Cardiac septum (tissue), 1 donor: ENCODE data around the gene ZSCAN25. TPM values are rescaled to one million over a fixed set of nuclear protein-coding genes. Genes with fewer than 3 reads are reported as not detected.
"Not testable (repeated sequence)": the region's sequence is repeated elsewhere in the genome, so short reads cannot be mapped to it uniquely, and the experiment has no call there.

ENCODE experiments used
- DNase-seq: peaks from one replicate; pipeline ENCODE4 v3.0.0-alpha.2; 2020; ENCODE audit warnings: low spot score
- intact Hi-C: fragments of 100-400 bp; cut with DNase I; formaldehyde crosslinking; loops from one replicate; pipeline ENCODE4 v1.14.0; 2022
- total RNA-seq: library from RNA; stranded (reverse); fragmentation: NEBNext Ultra II Directional; extraction: Animal tissue kit (Norgen Biotek cat#: 25700); gene quantifications from one replicate; pipeline ENCODE4 v1.2.1, GENCODE V29; 2021
- donor health status: DM: no; HTN: no; CAD: no.

The ZSCAN25 gene
- total RNA-seq, 1 donor from 2014 or later, result 10.4 TPM

DNA sequence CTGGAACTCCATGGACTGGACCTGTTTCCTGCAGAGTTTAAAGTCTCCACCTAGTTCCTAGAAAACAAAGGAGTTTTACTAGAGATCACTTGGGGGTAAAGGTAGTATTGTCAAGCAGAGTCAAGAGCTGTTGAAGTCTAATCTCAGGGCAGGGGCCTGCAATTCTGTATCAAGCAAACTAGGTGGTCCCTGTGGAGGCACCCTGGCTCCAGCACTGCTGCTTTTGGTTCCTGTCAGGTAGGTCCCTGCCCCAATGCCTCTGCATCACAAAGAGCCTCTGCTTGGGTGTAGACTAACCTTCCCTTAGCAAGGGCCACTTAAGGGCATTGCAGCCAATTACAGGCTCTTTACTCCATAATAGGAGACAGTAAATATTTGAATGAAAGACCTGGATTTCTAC lies 22.5 kb downstream of the ZSCAN25 start:
- no peak for DNase-seq
- intact Hi-C loops, result no loop called here

DNA sequence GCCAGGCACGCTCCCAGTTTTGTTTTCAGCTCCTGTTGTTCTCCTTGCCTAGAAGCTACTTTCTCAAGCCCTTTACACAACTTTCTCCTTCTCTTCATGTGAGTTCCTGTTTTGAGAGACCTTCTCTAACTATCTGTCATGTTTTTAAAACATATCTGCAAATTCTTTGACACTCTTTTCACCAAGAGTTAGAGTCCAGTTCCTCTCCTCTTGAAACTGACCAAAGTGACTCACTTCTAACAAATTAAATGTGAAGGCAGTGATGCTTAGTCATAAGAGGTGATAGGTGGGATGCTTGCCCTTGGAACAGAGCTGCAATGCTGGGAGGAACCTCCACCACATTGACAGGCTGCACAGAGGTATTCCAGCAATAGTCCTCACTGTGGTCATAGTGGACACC lies 25.3 kb downstream of the ZSCAN25 start:
- intact Hi-C loops, result no loop called here
- no peak for DNase-seq

DNA sequence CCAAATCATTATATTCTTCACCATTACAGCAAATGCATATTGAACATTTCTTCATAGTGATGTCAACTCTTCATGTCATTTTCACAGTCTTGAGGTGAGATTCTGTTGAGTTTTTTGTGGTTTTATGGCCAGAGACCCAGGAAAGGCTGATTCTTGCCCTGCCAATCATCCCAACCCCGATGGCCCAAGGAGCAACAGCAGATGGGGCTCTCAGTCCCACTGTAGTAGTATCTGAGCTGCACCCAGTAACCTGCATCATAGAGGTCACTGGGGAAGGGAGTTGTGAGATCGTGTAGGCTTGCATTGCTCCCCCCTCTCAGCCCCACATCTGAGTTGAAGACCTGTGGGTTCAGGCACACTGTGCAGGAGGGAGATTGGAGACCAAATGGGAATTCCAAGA lies 26.7 kb downstream of the ZSCAN25 start:
- DNase-seq, result no peak
- intact Hi-C loops, result no loop called here

DNA sequence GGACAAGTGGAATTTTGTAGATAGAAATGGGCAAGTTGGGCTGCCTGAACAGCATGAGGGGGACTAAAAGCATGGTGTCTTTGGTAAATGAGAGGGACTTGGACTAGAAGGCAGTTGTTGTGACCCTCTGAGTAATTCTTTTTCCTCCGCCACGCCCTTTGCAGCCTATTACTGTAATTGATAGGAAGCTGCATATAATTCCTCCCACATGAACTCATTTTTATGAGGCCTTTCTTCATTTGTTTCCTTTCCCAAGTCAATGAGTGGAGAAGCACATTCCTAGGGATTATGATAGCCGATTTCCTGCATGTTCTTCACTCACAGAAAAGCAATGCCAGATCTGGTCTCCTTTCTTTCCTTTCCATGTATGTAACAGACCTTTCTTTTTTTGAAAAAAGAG lies 27.7 kb downstream of the ZSCAN25 start:
- intact Hi-C loops, result no loop called here
- DNase-seq, result no peak

DNA sequence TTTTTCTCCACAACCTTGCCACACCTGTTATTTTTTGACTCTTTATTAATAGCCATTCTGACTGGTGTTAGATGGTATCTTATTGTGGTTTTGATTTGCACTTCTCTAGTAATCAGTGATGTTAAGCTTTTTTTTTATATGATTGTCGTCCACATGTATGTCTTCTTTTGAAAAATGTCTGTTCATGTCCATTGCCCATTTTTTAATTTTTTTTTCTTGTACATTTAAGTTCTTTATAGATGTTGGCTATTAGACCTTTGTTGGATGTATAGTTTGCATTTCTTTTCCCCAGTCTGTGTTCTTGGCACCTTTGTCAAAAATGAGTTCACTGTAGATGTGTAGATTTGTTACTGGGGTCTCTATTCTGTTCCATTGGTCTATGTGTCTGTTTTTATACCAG lies 28.8 kb downstream of the ZSCAN25 start:
- intact Hi-C loops, result no loop called here

DNA sequence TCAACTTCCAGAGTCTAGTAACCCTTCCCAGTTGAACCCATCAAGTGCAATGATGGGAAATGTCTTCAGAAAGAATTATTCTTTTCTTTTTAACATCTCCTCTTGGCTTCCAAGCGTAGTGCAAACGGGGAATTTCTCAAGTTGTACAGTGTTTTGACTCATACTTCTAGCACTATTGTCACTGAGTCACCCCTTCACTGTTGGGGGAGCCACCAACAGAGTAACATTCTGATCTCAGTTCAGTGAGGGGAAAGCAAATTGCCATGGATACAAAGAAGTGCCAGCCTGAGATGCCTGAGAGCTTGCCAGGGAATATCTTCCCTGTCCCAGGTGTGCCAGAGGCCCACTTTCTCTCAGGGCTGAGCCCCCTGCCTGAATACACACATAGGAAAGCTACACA lies 32.1 kb downstream of the ZSCAN25 start:
- intact Hi-C loops, result no loop called here
- no peak for DNase-seq

More for the DNA sequence above, 28.8 kb downstream of the ZSCAN25 start:
- DNase-seq, result no peak

DNA sequence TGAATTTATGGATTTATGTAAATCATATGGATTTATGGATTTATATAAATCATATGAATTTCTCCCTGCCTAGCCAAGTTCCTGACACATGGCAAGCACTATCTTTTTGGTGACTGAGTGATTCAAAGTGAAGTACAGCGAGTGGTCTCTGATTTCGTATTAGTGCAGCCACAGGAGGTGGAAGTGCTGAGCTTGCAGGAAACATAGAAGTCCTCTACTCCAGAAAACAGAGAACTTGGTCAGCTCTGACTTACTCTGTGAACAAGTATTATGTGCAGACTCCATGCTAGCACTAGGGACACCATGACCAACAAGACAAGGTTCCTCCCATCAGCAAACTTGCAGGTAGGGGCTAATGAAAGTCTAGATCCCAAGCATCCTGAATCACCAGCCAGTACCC lies 34.5 kb downstream of the ZSCAN25 start:
- intact Hi-C loops, result no loop called here
- DNase-seq, result no peak

DNA sequence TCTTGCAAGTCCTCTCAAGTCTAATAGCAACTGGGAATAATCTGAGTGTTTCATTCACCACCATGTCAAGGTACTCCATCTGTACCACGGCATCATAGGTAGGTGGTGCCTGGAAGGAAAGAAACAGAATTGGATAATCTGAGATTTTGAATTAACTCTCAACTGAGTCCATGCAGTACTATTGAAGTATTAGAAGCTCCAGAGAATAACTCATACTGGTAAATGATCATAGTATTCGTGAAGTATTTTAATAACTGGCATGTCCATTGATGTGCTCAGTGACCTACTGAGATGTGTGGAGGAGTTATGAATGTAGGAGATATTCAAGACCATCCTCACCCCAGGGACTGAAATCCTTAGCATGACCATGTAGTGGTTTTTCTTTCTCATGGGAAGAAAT lies 35.9 kb downstream of the ZSCAN25 start:
- intact Hi-C loops, result no loop called here
- DNase-seq, result no peak

DNA sequence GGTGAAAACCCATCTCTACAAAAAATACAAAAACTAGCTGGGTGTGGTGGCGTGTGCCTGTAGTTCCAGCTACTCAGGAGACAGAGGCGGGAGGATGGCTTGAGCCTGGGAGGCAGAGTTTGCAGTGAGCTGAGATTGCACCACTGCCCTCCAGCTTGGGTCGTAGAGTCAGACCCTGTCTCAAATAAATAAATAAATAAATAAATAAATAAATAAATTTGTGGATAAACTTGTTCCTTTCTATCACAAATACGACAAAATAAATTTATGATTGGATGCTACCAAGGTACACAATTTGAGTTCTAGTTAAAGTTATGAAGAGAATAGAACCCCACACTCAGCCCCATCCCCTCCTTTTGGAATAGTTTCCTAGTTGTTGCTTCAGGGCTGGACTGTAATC lies 36.5 kb downstream of the ZSCAN25 start:
- intact Hi-C loops, DNase-seq: not testable (repeated sequence)

DNA sequence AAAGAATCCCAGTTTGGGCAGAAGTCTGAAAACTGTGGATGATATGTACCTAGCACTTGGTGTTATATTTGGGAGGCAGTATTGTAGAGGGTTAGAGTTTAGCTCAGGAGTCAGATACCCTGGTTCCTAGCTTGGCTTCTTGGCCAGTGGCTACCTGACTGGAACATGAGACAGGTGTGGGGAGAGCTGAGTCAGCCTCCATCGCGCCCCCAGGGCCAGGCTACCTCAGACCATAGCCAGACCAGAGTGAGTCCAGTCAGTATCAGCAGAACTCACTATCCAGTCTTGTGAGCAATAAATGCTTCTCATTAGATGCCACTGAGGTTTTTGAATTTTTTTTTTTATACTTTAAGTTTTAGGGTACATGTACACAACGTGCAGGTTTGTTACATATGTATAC lies 37.0 kb downstream of the ZSCAN25 start:
- intact Hi-C loops, result no loop called here
- no peak for DNase-seq

DNA sequence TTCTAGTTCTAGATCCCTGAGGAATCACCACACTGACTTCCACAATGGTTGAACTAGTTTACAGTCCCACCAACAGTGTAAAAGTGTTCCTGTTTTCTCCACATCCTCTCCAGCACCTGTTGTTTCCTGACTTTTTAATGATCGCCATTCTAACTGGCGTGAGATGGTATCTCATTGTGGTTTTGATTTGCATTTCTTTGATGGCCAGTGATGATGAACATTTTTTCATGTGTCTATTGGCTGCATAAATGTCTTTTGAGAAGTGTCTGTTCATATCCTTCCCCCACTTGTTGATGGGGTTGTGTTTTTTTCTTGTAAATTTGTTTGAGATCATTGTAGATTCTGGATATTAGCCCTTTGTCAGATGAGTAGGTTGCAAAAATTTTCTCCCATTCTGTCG lies 37.9 kb downstream of the ZSCAN25 start:
- intact Hi-C loops, DNase-seq: not testable (repeated sequence)

DNA sequence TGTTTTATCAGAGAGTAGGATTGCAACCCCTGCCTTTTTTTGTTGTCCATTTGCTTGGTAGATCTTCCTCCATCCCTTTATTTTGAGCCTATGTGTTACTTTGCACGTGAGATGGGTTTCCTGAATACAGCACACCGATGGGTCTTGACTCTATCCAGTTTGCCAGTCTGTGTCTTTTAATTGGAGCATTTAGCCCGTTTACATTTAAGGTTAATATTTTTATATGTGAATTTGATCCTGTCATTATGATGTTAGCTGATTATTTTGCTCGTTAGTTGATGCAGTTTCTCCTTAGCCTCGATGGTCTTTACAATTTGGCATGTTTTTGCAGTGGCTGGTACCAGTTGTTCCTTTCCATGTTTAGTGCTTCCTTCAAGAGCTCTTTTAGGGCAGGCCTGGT lies 41.1 kb downstream of the ZSCAN25 start:
- DNase-seq, intact Hi-C loops: not testable (repeated sequence)

DNA sequence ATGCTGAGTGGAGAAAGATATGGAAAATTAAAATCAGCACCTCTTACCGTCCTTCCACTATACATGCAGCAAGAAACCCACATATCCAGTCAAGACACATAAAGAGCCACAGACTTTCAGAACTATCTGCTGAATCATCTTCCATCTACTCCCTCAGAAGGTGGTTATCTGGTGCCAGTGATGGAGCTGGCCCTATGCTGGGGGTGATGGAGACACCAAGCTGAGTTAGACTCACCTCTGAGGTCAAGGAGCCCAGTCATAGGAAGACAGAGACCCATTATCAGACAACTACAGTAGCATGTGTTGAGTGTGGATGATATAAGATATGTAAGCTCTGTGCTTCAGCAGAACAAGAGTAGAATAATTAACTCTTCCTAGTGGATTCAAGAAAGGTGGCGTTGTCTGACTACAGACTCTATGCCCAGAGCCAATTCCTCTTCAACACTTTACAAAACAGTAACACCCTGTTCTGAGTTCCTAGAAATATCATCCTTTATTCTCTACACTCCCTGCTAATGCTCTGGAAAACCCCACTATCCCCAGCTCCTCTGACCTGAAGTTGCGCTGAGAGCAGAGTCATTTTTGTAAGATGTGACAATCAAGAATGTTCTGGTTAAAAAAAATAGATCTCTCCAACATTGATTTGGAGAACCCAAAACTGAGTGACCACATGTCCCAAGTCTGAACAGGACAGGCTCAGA lies 48.7 kb downstream of the ZSCAN25 start:
- intact Hi-C loops, result no loop called here
- DNase-seq, result no peak

DNA sequence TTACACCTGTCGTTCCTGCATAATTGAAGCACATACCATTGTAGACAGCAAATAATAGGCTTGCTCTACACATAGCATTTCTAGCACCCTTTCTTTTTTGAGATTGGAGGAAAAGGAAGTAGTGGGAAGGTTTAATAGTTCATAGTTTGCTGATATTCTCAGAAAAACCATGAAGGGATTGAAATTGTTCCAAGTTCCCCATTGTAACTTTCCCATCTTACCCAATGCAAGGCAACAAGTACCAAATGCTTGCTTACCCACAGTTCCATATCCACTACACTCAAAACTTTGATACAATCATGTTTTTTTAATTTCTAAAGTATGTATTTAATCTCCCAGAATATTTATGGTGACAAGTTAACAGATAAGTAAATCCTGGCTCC lies 49.3 kb downstream of the ZSCAN25 start:
- intact Hi-C loops, result no loop called here
- no peak for DNase-seq

DNA sequence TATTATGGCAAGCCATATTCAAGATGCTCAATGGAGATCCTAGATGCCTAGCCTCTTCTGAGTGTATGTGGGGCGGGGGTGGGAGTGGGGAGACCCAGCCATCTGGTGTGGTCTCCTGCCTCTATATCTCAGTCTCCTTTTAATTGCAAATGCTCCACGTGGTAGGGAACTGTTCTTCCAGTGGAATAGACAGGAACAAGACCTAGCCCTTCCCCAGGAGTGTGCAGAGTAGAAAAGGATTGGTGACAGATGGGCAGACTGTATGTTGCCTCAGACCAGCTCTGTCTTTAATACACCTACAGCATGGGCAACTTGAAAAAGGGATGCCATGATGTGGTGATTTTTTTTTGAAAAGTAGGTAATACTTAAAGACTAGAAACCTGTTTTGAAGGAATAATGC lies 50.4 kb downstream of the ZSCAN25 start:
- intact Hi-C loops, result no loop called here
- DNase-seq, result no peak

DNA sequence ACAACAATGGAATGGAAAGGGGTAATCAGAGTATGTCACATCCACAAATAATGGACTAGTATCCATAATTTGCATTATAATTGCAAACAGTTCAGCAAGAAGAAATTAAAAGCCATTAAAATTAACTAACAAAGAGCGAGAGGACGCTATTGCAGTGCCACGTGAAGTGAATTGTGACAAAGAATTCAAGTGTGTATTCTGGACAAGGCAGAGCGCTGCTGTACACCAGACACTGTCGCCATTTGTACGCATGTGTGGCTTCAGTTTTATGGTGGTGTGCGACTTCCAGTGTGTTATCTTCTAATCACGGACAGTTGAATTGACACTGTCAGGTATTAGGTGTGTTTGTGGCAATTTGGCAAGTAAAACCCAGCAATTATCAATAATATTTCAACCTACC lies 51.8 kb downstream of the ZSCAN25 start:
- intact Hi-C loops, result no loop called here
- no peak for DNase-seq

DNA sequence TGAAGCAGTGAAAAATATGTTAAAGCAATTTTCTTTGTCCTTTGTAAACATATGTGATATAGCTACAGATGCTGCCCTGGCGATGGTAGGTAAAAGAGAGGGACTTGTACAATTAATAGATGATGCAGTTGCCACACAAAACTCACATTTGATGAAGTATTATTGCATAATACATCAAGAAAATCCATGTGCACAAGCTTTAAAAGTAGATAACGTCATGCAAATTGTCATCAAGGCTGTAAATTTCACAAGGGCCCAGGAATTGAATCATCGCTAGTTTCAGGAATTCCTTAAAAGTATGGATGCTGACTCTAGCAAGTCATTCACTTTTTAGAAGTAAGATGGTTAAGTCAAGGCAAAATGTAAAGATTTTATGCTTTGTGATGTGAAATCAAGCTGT lies 53.0 kb downstream of the ZSCAN25 start:
- no peak for DNase-seq
- intact Hi-C loops, result no loop called here

DNA sequence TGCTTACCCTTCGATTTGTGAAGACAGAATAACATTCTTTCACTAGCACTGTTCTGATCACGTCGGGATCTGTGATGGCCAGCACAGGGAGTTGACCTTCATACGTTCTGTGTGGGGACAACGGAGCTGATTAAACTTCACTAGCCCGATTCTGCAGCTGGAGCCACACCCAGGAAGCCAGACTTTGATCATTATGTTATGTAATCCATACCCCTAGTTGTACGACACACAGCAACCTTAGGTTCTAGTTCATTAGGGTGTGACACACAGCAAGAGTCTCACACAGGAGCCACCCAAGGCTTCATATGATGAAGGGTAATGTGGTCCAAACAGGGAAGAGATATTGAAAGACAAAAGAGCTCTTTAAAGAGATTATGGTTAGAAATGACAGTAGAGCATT lies 55.8 kb downstream of the ZSCAN25 start:
- intact Hi-C loops, result no loop called here

DNA sequence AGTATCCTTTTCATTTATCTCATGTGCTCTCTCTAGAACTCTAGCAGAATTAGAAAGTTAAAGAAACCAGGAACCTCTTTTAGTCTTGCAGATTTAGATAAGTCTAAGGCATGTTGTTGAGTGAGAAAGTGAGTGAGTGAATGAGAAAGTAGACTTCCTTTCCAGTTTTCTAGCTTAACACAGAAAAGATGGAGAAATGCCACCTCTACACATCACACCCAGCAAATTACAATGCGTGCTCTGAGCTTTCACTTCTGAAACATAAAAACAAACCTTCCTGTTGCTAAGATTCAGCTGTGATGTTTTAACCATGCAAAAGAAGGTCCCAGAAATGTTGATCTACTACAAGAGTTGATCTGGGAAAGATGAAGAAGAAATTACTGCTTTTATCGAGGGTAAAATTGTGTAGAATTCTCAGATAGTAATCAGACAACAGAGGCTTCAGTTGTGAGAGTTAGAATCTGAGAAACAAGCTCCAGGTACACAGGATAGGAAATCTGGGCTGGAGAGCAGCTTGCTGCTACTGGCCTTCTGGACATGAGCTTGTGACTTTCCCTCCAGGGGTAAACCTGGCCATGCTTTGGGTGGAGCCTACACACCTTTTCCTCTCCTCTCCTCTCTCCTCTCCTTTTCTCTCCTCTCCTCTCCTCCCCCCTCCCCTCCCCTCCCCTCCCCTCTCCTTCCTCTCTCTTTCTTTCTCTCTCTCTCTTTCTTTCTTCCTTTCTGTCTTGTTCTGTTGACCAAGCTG lies 58.4 kb downstream of the ZSCAN25 start:
- no peak for DNase-seq

More for the DNA sequence above, 55.8 kb downstream of the ZSCAN25 start:
- DNase-seq, result no peak

DNA sequence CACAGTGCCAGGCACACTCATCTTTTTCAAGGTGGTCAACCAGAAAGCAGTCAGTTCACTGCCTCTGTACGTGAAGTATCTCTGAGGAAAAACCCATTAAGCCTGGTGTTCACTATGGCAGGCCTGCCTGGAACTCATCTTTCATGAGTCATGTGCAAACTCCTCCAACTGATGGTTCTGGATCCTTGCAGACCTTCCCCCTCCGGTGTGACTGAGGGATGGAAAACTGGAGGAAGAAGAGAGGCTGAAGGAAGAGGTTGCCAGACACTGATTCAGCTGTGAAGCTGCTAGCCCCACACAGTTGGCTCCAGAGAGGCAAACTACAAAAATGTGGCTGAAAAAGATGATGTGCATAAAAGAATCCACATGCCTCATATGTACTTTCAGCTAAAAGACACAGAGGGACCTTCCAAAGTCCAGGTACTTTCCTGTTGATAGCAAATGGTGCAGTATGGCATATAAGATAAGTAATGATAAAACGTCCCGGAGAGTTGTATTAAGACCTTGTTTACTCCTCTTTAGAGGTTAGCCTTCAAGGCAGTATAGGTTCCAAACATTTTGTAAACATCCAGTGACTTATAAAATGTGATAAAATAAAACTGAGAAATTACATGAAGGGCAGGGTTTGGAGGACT lies 60.4 kb downstream of the ZSCAN25 start:
- no peak for DNase-seq
- intact Hi-C loops, result no loop called here

More for the DNA sequence above, 58.4 kb downstream of the ZSCAN25 start:
- intact Hi-C loops, result no loop called here

DNA sequence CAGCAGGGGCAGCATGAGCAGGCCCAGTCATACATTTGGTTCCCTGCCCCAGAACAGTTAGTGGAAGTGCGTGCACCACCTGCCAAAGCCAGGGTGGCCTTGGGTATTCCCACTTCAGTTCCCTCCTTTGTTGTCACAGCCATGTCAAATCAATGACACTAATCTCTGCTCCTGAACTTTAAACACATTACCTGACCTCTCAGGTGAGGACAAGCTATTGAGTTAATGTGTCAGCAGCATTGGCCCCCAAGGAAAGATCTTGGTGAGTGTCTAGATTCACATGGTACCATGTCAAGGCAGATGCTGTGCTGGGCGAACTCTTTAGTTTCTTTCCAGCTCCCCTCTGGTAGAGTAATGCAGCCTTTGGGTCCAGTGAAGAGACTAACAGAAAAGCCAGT lies 60.9 kb downstream of the ZSCAN25 start:
- intact Hi-C loops, result no loop called here
- no peak for DNase-seq
